ENCODE results near the gene SUPT4H1. TPM values are rescaled to one million over a fixed set of nuclear protein-coding genes. Genes with fewer than 3 reads are reported as not detected.

The SUPT4H1 gene
- total RNA-seq, 1 donor: 49.9 TPM

- H3K79me2 ChIP-seq (ENCODE audit: insufficient read depth, low read length): no peaks in the 10 kb centered on the region
- H3K4me3 ChIP-seq (ENCODE audit: insufficient read depth, low read length): no peak overlapping the region
- H3K36me3 ChIP-seq (ENCODE audit: insufficient read depth, low read length): no peaks in the 10 kb centered on the region
- no peaks in the 10 kb centered on the region for H3K9me3 ChIP-seq (ENCODE audit: low read depth, low read length)
- H2AFZ ChIP-seq (ENCODE audit: low read length): no peak overlapping the region
- DNase-seq (ENCODE audit: insufficient read length, low spot score, missing footprints): no peak
- no peak for TF ChIP-seq CTCF (IDR thresholded peaks at IDR 0.05; ENCODE audit: extremely low read depth, low read depth, low read length)
- H3K4me2 ChIP-seq (ENCODE audit: insufficient read depth, low read length): no peak overlapping the region
- peaks cover 3% of the 10 kb centered on the region for H3K27me3 ChIP-seq (ENCODE audit: insufficient read depth, low read length)
- no peaks in the 10 kb centered on the region for H4K20me1 ChIP-seq (ENCODE audit: insufficient read depth, low read length)
- no peaks in the 10 kb centered on the region for H3K4me1 ChIP-seq (ENCODE audit: insufficient read depth, low read length)
- no peak overlapping the region for H3K27ac ChIP-seq (ENCODE audit: low read depth, low read length)
These were observed 21.9 kb upstream of the SUPT4H1 start for GRCh38 chr17:58373923-58374322.

GRCh38 chr17:58373003-58373402, 21.0 kb upstream of the SUPT4H1 start:
- no peak overlapping the region for H2AFZ ChIP-seq (ENCODE audit: low read length)
- TF ChIP-seq CTCF (IDR thresholded peaks at IDR 0.05; ENCODE audit: extremely low read depth, low read depth, low read length): no peak
- no peak overlapping the region for H3K4me2 ChIP-seq (ENCODE audit: insufficient read depth, low read length)
- H3K4me3 ChIP-seq (ENCODE audit: insufficient read depth, low read length): no peak overlapping the region
- no peaks in the 10 kb centered on the region for H3K79me2 ChIP-seq (ENCODE audit: insufficient read depth, low read length)
- no peak overlapping the region for H3K27ac ChIP-seq (ENCODE audit: low read depth, low read length)
- H3K27me3 ChIP-seq (ENCODE audit: insufficient read depth, low read length): peaks cover 3% of the 10 kb centered on the region
- no peaks in the 10 kb centered on the region for H4K20me1 ChIP-seq (ENCODE audit: insufficient read depth, low read length)
- no peaks in the 10 kb centered on the region for H3K9me3 ChIP-seq (ENCODE audit: low read depth, low read length)
- no peaks in the 10 kb centered on the region for H3K36me3 ChIP-seq (ENCODE audit: insufficient read depth, low read length)
- DNase-seq (ENCODE audit: insufficient read length, low spot score, missing footprints): no peak
- no peaks in the 10 kb centered on the region for H3K4me1 ChIP-seq (ENCODE audit: insufficient read depth, low read length)

GRCh38 chr17:58371300-58371950, 19.4 kb upstream of the SUPT4H1 start:
- no peak overlapping the region for H3K27ac ChIP-seq (ENCODE audit: low read depth, low read length)
- H3K27me3 ChIP-seq (ENCODE audit: insufficient read depth, low read length): peaks cover 3% of the 10 kb centered on the region
- H3K4me3 ChIP-seq (ENCODE audit: insufficient read depth, low read length): no peak overlapping the region
- no peaks in the 10 kb centered on the region for H3K79me2 ChIP-seq (ENCODE audit: insufficient read depth, low read length)
- DNase-seq (ENCODE audit: insufficient read length, low spot score, missing footprints): no peak
- no peaks in the 10 kb centered on the region for H3K36me3 ChIP-seq (ENCODE audit: insufficient read depth, low read length)
- no peaks in the 10 kb centered on the region for H3K9me3 ChIP-seq (ENCODE audit: low read depth, low read length)
- H4K20me1 ChIP-seq (ENCODE audit: insufficient read depth, low read length): no peaks in the 10 kb centered on the region
- H3K4me1 ChIP-seq (ENCODE audit: insufficient read depth, low read length): no peaks in the 10 kb centered on the region
- no peak for TF ChIP-seq CTCF (IDR thresholded peaks at IDR 0.05; ENCODE audit: extremely low read depth, low read depth, low read length)
- no peak overlapping the region for H3K4me2 ChIP-seq (ENCODE audit: insufficient read depth, low read length)
- H2AFZ ChIP-seq (ENCODE audit: low read length): no peak overlapping the region

GRCh38 chr17:58370716-58371115, 18.7 kb upstream of the SUPT4H1 start:
- H3K36me3 ChIP-seq (ENCODE audit: insufficient read depth, low read length): no peaks in the 10 kb centered on the region
- TF ChIP-seq CTCF (IDR thresholded peaks at IDR 0.05; ENCODE audit: extremely low read depth, low read depth, low read length): no peak
- no peak for DNase-seq (ENCODE audit: insufficient read length, low spot score, missing footprints)
- no peaks in the 10 kb centered on the region for H3K4me1 ChIP-seq (ENCODE audit: insufficient read depth, low read length)
- H3K4me3 ChIP-seq (ENCODE audit: insufficient read depth, low read length): no peak overlapping the region
- no peaks in the 10 kb centered on the region for H3K9me3 ChIP-seq (ENCODE audit: low read depth, low read length)
- H3K27me3 ChIP-seq (ENCODE audit: insufficient read depth, low read length): peaks cover 3% of the 10 kb centered on the region
- no peaks in the 10 kb centered on the region for H4K20me1 ChIP-seq (ENCODE audit: insufficient read depth, low read length)
- H3K4me2 ChIP-seq (ENCODE audit: insufficient read depth, low read length): no peak overlapping the region
- no peaks in the 10 kb centered on the region for H3K79me2 ChIP-seq (ENCODE audit: insufficient read depth, low read length)
- H2AFZ ChIP-seq (ENCODE audit: low read length): no peak overlapping the region
- H3K27ac ChIP-seq (ENCODE audit: low read depth, low read length): no peak overlapping the region

Measured in osteoblast (primary cell).